RWPE1 (cell line): Measurements from ENCODE around the gene RNU7-1.
"Not testable (repeated sequence)": the region's sequence is repeated elsewhere in the genome, so short reads cannot be mapped to it uniquely, and the experiment has no call there.

ENCODE experiments used
- CTCF ChIA-PET: fragments of 350-600 bp; sonication (Branson Sonifier 250); formaldehyde crosslinking; extraction: SDS; loops from one replicate; lab custom pipeline; 2021; lab: Yijun Ruan, JAX
- POLR2A ChIA-PET: fragments of 400-600 bp; formaldehyde crosslinking; extraction: SDS; loops from one replicate; lab custom pipeline; 2020; ENCODE audit warnings: antibody characterized with exemption; ENCODE audit not compliant: low non-redundant PET; lab: Yijun Ruan, JAX
- DNase-seq: peaks from one replicate; pipeline ENCODE4 v3.0.0; 2012; ENCODE audit warnings: low spot score
- H3K27ac ChIP-seq: fragments of 450-650 bp; 2 replicates; pipeline ENCODE4 v1.5.1; 2017
- CTCF ChIP-seq: fragments of 450-650 bp; conservative IDR thresholded peaks from 2 replicates; pipeline ENCODE4 v1.5.1; 2017; ENCODE audit warnings: low read depth, mild to moderate bottlenecking

The RNU7-1 gene

DNA sequence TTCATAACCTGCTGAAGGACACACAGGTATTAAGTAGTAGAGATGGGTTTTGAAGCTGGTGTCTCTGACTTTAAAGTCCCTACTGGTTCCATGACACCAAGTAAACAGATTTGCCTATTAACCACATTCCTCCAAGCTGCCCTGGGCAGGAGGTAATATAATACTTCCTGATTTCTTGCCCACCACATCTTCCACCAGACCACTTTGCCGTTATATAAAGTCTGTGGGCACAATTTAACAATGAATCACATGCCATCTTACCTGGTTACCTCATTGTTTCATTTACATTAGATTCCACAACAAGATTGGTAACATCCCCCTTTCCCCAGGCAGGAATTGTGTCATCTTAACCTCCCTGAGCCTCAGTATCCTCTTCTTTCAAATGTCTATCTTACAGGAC lies 39.9 kb upstream of the RNU7-1 start:
- DNase-seq: no peak
- CTCF ChIA-PET: interaction anchor here (0.8 kb wide), 1 partner anchor 13 kb away, joined by 4 read pairs; no protein-coding TSS in a partner anchor
- no peak overlapping the region for H3K27ac ChIP-seq
- no peak for TF ChIP-seq CTCF
- POLR2A ChIA-PET: no interaction called here

- POLR2A ChIA-PET: interaction anchor here (0.6 to 0.7 kb wide), 3 partner anchors 9 to 21 kb away, joined by 3 to 4 read pairs (median 4); partner anchors contain the start of gene ENO2
- H3K27ac ChIP-seq: peak within 1 kb of the TSS; percentile 57
- CTCF ChIA-PET: interaction anchor here (0.7 to 1.3 kb wide), 5 partner anchors 13 to 37 kb away, joined by 3 to 9 read pairs (median 5); partner anchors contain the start of gene SPSB2
- no peak for TF ChIP-seq CTCF
- DNase-seq: peak; percentile 96
Observed at GRCh38 chr12:6904280-6905276, 39.0 kb upstream of the RNU7-1 start, which contains the start of gene LRRC23. TSS of gene LRRC23 (plus strand) at chr12:6904822. CDS start at chr12:6905634, 812 bp downstream.

- TF ChIP-seq CTCF: no peak
- ChIA-PET CTCF (interaction anchor here (0.9 to 1.4 kb wide), 3 partner anchors 14 to 34 kb away, joined by 4 to 9 read pairs (median 8); no protein-coding TSS in a partner anchor), POLR2A (interaction anchor here (0.5 to 0.7 kb wide), 3 partner anchors 9 to 333 kb away, joined by 3 to 4 read pairs (median 3); partner anchors contain the start of gene ENO2)
- DNase-seq: no peak
- peak overlapping the region; percentile 57 for H3K27ac ChIP-seq
Observed at GRCh38 chr12:6905414-6906040, 38.1 kb upstream of the RNU7-1 start.

DNA sequence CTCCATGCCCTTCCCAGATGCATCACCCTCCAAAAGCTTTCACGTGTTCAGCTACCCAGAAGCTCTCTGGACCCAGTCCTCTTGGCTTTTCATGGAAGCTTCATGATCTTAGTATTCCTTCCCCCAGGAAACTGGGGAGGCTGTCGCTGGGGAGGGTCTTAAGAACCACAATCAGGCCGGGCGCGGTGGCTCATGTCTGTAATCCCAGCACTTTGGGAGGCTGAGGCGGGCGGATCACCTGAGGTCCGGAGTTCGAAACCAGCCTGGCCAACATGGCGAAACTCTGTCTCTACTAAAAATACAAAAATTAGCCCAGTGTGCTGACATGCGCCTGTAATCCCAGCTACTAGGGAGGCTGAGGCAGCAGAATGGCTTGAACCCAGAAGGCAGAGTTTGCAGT lies 35.5 kb upstream of the RNU7-1 start:
- ChIA-PET POLR2A (interaction anchor here (0.9 kb wide), 1 partner anchor 17 kb away, joined by 3 read pairs; no protein-coding TSS in a partner anchor), CTCF (interaction anchor here (0.6 to 1.5 kb wide), 6 partner anchors 10 to 223 kb away, joined by 3 to 5 read pairs (median 4); partner anchors contain the start of gene SPSB2)
- not testable (repeated sequence) for DNase-seq, H3K27ac ChIP-seq

DNA sequence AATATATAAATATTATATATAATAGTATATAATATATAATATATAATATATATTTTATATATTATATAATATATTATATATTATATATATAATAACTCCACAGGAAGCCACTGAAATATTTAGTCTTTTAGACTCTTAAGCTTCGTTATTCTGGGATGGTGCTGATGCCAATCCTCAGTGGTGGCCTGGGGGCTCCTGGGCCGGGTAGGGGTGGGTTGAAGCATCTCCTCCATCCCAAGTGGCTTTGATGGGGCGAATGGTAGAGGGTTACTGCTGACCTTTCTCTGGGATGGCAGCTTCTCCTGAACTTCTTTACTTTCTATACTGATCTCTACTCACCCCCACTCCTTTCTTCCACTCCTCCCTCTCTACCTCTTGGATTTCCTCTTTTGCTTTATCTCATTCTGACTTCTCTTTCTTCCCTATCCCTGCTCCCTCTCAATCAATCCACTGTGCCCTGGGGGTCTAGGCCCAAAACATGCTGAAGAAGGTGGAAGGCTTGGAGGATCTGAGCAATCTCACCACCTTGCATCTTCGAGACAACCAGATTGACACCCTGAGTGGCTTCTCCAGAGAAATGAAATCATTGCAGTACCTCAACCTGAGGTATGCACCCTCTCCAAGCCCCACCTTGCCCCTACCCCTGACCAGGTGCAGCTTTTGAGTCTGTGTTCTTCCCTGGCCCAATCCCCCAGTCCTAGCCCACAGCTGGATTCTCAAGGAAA lies 34.0 kb upstream of the RNU7-1 start:
- POLR2A ChIA-PET: no interaction called here
- no peak for TF ChIP-seq CTCF
- H3K27ac ChIP-seq: no peak overlapping the region
- DNase-seq: no peak
- CTCF ChIA-PET: interaction anchor here (0.6 to 1.1 kb wide), 2 partner anchors 18 to 39 kb away, joined by 3 to 6 read pairs; no protein-coding TSS in a partner anchor

- CTCF ChIA-PET: interaction anchor here (0.7 kb wide), 1 partner anchor 22 kb away, joined by 4 read pairs; no protein-coding TSS in a partner anchor
- POLR2A ChIA-PET: interaction anchor here (1.2 kb wide), 1 partner anchor 24 kb away, joined by 3 read pairs; no protein-coding TSS in a partner anchor
- TF ChIP-seq CTCF: no peak
- no peak overlapping the region for H3K27ac ChIP-seq
- DNase-seq: no peak
Observed at GRCh38 chr12:6912164-6912935, 31.3 kb upstream of the RNU7-1 start.
